ENCODE data around the gene UBL4A. TPM values are rescaled to one million over a fixed set of nuclear protein-coding genes. Genes with fewer than 3 reads are reported as not detected.

Gene UBL4A
- total RNA-seq, 1 donor from 2014 or later: 21.2 TPM

DNA sequence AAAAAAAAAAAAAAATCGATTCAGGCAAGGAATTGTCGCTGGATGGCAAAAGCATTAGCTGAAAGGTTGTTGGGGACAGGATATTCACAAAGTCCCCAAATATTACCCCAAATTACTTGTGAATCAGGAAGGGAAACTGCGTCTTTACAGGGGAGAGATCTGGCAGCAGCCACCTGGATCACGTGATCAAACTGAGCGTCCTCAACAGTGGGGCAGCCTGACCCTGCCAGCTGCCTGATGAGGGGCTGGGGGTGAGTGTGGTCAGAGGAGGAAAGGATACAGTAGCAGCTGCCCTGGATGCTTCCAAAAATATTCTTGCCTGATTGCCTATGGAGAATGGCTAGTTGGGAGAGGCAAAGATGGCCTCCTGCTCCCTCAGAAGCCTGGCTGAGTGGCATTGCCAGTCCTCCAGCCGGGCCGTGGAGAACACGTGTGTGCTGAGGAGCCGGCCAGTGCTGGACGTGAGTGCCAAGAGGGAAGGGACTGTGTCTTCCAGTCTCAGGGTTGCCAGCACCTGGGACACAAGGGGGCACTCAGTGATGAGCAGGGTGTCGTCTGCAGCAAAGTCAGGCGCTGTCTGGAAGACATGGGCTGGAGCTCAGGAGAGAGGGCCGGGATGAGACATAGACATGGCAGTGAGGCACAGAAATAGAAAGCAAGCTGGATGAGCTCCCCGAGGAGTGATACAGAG, 4.4 kb downstream of the UBL4A start:
- DNase-seq (ENCODE audit: low spot score): peak; percentile 91
- H3K27me3 Mint-ChIP-seq (ENCODE audit: low read depth): no peaks in the 10 kb centered on the region
- H3K4me3 Mint-ChIP-seq (ENCODE audit: unreplicated experiment): no peak overlapping the region
- peaks cover 4% of the 10 kb centered on the region for H3K9me3 Mint-ChIP-seq (ENCODE audit: low read depth)
- peaks cover 14% of the 10 kb centered on the region for H3K4me1 Mint-ChIP-seq (ENCODE audit: low read depth)
- TF ChIP-seq, protein P1, sequence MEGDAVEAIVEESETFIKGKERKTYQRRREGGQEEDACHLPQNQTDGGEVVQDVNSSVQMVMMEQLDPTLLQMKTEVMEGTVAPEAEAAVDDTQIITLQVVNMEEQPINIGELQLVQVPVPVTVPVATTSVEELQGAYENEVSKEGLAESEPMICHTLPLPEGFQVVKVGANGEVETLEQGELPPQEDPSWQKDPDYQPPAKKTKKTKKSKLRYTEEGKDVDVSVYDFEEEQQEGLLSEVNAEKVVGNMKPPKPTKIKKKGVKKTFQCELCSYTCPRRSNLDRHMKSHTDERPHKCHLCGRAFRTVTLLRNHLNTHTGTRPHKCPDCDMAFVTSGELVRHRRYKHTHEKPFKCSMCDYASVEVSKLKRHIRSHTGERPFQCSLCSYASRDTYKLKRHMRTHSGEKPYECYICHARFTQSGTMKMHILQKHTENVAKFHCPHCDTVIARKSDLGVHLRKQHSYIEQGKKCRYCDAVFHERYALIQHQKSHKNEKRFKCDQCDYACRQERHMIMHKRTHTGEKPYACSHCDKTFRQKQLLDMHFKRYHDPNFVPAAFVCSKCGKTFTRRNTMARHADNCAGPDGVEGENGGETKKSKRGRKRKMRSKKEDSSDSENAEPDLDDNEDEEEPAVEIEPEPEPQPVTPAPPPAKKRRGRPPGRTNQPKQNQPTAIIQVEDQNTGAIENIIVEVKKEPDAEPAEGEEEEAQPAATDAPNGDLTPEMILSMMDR (IDR thresholded peaks at IDR 0.05): no peak
- peaks cover 3% of the 10 kb centered on the region for H3K36me3 Mint-ChIP-seq (ENCODE audit: low read depth)
- H3K27ac Mint-ChIP-seq (ENCODE audit: unreplicated experiment): no peak overlapping the region

DNA sequence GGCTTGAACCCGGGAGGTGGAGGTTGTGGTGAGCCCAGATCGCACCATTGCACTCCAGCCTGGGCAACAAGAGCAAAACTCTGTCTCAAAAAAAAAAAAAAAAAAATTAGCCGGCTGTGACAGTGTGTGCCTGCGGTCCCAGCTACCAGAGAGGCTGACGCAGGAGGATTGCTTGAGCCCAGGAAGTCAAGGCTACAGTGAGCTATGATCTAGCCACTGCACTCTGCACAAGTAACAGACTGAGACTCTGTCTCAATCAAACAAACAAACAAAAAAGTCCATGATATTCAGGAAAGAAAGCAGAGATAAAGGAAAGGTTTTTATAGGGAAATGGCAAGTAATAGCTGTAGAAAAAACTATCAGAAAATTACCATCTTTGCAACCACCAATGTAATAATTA, 5.2 kb downstream of the UBL4A start:
- TF ChIP-seq, protein P1 (IDR thresholded peaks at IDR 0.05): no peak
- Mint-ChIP-seq H3K36me3 (ENCODE audit: low read depth) (peaks cover 3% of the 10 kb centered on the region), H3K4me1 (ENCODE audit: low read depth) (peaks cover 12% of the 10 kb centered on the region), H3K27me3 (ENCODE audit: low read depth) (no peaks in the 10 kb centered on the region), H3K27ac (ENCODE audit: unreplicated experiment) (no peak overlapping the region), H3K9me3 (ENCODE audit: low read depth) (peaks cover 4% of the 10 kb centered on the region), H3K4me3 (ENCODE audit: unreplicated experiment) (no peak overlapping the region)
- DNase-seq (ENCODE audit: low spot score): no peak

DNA sequence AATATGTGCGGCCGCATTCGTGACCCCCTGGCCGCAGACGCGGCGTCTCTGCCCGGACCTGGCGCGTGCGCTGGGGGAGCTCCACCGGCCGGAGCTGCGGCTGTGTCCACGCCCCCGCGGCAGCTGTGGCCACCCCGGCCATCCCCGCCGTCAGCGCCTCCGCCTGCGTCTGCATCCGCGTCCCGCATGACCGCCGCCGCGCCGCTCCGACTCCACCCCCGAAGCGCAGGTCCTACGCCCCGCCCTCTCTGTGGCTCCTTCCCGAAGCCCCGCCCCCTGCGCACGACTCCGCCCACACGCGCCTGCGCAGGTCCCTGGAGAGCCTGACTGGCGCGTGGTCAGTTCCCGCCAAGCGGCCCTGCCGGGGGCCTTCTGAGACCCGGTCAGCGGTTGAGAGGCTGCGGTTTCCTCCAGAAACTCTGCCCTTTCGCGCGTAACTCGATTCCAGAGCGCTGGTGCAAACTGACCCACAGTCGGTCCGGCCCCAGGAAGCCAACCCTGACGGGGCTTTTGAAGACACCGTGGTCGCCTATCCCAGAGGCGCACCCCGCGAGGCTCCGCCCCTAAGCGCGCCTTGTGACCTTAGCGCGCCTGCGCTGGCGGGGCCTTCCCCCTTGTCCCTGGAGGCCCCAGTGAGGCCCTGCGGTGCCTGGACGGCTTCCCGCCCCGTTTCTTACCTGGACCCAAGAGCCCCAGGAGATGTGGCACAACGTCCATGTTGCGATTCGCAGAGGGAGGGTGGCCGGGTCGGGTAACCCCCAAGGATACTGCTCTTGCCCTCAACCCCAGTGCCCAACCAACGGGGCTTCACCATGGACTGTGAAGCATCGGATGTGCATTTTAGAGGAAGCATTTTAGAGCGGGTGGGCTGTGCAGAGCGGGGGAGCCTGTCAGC, 7.4 kb downstream of the UBL4A start, which contains the start of gene LAGE3:
LAGE3 (minus strand) TSS at position 554 of the 895 bp plus-strand sequence; CDS start at position 188, 366 bp downstream.
- Mint-ChIP-seq H3K9me3 (ENCODE audit: low read depth) (peaks cover 4% of the 10 kb centered on the region), H3K4me3 (ENCODE audit: unreplicated experiment) (peak within 1 kb of the TSS; percentile 78), H3K27me3 (ENCODE audit: low read depth) (no peaks in the 10 kb centered on the region), H3K27ac (ENCODE audit: unreplicated experiment) (peak within 1 kb of the TSS; percentile 88), H3K36me3 (ENCODE audit: low read depth) (peaks cover 3% of the 10 kb centered on the region), H3K4me1 (ENCODE audit: low read depth) (peaks cover 8% of the 10 kb centered on the region)
- TF ChIP-seq, protein P1 (IDR thresholded peaks at IDR 0.05): no peak
- peak; percentile 96 for DNase-seq (ENCODE audit: low spot score)

DNA sequence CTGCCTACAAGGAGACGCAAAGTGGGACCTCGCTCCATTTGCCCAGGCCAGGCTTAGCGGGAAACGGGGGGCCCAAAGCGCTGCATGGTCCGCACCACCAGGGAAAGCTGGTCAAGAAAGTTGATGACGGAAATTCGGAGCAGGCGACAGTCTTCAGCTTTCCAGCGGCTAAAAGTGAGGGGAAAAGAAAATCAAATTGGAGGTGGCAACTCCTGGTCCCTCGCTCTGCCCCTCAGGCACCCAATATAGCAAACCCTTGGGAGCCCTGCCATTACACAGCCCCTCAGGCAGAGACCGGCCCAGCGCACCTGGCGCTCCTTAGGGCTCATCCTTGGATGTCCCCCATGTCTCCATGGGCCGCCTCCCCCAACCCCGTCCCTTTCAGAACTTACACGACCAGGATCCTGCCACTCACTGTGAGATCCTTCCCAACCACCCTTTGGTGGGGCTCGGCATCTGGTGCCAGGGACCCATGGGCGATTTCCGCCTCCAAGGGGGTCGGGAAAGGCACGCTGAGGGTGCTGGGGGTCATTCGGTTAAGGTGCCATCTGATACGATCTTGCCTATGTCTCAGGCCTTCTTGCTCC, 8.4 kb downstream of the UBL4A start:
- Mint-ChIP-seq H3K9me3 (ENCODE audit: low read depth) (no peaks in the 10 kb centered on the region), H3K4me1 (ENCODE audit: low read depth) (peaks cover 8% of the 10 kb centered on the region), H3K27me3 (ENCODE audit: low read depth) (no peaks in the 10 kb centered on the region), H3K27ac (ENCODE audit: unreplicated experiment) (peak overlapping the region; percentile 88), H3K4me3 (ENCODE audit: unreplicated experiment) (peak overlapping the region; percentile 78), H3K36me3 (ENCODE audit: low read depth) (peaks cover 3% of the 10 kb centered on the region)
- TF ChIP-seq, protein P1 (IDR thresholded peaks at IDR 0.05): no peak
- DNase-seq (ENCODE audit: low spot score): no peak

DNA sequence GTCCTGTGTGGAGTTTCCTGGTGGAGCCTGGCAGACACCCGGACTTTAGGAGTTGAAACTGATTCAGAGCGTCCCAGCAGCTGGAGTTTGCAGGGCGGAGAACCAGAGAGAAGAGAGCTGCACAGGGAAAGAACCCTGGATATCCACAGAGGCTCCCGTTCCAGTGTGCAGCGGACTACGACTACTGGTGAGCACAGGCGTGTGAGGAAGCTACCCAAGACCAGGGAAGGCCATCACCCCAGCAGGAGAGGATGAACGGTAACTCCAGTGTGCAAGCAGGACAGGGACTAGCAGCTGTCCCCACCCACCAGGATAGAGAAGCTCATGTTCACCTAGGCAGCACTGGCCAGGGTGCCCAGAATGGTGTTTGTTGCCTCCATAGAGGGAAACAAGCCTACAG, 9.6 kb downstream of the UBL4A start:
- Mint-ChIP-seq H3K36me3 (ENCODE audit: low read depth) (peaks cover 8% of the 10 kb centered on the region), H3K27me3 (ENCODE audit: low read depth) (no peaks in the 10 kb centered on the region), H3K4me3 (ENCODE audit: unreplicated experiment) (no peak overlapping the region), H3K4me1 (ENCODE audit: low read depth) (peaks cover 8% of the 10 kb centered on the region), H3K9me3 (ENCODE audit: low read depth) (no peaks in the 10 kb centered on the region), H3K27ac (ENCODE audit: unreplicated experiment) (peak overlapping the region; percentile 45)
- DNase-seq (ENCODE audit: low spot score): no peak
- TF ChIP-seq, protein P1 (IDR thresholded peaks at IDR 0.05): no peak

Measured in chondrocyte (in vitro differentiated cells).